ENCODE results near the gene UGT1A7.

The UGT1A7 gene

DNA sequence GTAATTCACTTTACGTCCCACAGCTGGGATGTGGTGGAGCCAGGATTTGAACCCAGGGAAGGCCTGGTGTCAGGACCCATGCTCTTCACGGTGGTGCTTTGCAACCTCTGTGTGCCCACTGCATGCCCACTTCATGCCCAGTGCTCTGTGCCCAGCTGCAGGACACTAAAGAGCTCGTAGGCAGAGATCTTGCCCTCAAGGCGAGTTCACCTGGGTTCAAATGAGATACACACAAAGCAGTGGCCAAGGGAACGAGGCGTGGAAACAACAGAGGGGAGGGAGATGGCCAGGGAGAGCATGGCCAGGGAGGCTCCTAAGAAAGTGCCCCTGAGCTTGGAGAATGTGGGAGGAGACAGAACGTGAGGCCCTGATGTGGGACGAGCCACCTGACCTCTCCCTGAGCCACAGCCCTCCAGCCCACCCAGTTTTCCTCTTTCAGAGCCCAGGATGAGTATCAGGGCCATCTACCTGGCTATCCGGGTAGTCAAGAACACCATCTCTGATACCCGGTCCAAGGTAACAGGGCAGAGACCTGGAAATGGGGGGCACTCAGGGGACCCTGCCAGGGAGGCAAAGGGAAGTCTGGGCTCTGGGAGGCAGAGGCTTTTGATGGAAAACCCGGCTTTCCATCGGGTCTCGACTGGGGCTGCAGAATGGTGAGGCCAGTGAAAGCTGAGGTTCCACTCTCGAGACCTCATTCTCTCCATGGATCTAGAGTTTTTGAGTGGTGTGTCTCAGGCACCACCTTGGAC is 116.8 kb downstream of the UGT1A7 start:
- no peak for DNase-seq (ENCODE audit: low read depth in 3 of 3)

- DNase-seq (ENCODE audit: low read depth in 3 of 3), result no peak
Observed at GRCh38 chr2:233799087-233799665, 117.5 kb downstream of the UGT1A7 start.

DNA sequence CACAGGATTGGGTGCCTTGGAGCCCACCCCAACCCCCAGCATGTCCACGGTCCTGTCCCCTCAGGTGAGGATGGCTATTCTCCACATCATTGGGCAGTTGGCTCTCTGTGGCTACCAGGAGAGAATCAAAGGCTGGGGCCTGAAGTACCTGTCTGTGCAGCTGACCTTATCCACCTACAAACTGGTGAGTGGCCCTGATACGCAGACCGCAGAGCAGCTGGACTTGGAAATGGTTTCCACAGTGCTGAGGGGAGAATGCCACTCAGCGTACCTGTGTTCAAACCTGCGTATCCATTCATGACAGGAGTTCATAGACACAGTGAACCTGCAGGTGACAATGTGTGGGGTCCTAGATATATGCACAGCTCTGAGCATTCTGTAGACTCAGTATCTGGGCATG is 118.0 kb downstream of the UGT1A7 start:
- no peak for DNase-seq (ENCODE audit: low read depth in 3 of 3)

DNA sequence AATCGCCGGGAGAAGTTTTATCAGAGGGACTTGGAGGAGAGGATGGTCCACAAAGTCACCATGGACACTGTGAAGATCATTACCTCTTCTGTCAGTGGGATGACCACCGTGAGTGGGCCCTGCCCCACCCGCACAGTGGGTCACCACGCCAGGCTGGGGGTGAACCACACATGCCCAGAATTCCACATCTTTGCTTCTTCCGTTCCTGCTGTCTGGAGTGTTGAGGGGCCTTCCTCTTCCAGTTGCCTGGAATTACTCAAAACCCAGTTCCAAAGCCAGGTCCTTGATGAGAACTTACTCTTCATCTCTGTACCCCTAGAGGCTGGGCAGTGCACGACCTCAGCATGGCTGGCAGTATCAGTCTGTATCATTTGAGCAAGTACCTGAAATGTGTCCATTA is 118.5 kb downstream of the UGT1A7 start:
- no peak for DNase-seq (ENCODE audit: low read depth in 3 of 3)

DNA sequence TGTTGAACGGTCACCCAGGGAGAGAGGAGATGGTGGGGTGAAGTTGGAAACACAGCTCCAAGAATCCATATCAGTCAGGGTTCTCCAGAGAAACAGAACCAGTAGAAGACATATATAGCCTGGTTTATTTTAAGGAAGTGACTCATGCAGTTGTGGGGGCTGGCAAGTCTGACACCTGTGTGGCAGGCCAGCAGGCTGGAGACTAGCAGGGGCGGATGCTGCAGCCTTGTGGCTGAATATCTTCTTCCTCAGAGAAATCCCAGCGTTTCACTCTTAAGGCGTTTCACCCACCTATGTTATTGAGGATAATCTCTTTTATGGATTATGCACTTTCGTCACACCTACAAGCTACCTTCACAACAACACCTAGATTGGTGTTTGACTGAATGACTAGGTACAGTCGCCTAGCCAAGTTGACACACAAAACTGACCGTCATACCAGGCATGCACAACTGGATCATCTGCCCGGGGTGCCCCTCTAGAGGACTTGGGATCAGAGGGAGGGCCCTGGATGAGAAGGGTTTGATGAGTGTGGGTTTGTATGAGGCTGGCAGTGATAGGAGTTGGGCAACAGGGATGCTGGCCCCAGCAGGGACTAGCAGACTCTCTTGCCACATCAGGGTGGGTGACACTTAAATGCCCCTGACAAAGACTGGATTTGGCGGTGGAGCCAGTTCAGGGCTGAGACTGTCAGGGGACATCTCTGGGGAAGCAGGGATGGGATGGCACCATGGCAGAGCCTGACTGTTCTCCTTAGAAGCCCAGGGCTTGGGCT is 119.8 kb downstream of the UGT1A7 start:
- DNase-seq (ENCODE audit: low read depth in 3 of 3), result no peak

DNA sequence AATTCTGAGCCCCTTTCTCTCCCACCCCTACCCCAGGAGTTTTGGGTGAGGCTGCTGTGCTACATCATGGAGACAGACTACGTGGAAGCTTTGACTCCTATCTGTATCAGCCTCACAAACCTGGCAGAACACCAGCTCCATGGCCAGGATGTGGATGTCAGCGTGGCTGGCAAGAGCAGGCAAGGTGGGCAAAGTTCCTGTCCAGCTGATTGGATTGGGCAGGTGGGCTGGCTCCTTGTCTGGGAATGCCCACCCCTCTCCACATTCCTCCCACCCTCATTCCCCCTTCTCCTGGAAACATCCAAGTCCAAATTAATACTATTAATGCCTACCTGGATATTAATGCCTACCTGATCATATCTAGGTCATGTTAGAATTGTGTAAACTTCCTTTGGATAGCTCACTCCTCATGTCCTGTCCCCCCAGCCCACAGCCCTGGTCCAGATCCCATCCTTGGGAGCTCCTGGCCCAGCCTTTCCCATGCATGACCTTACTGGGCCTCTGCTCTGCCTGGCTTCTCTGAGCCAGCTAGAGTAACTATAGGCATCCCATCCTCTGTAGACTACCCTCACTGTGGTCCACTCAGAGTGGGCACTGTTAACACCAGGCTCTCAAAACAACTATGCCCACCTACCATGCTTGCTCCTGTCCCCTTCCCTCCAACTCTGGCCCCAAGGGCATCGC is 120.6 kb downstream of the UGT1A7 start:
- no peak for DNase-seq (ENCODE audit: low read depth in 3 of 3)

- DNase-seq (ENCODE audit: low read depth in 3 of 3), result no peak
Observed at GRCh38 chr2:233803292-233803911, 121.7 kb downstream of the UGT1A7 start.

GRCh38 chr2:233803994-233804393 is 122.3 kb downstream of the UGT1A7 start:
- no peak for DNase-seq (ENCODE audit: low read depth in 3 of 3)

- no peak for DNase-seq (ENCODE audit: low read depth in 3 of 3)
Observed at GRCh38 chr2:233807215-233807865, 125.6 kb downstream of the UGT1A7 start.

- no peak for DNase-seq (ENCODE audit: low read depth in 3 of 3)
Observed at GRCh38 chr2:233807966-233808935, 126.5 kb downstream of the UGT1A7 start.

DNA sequence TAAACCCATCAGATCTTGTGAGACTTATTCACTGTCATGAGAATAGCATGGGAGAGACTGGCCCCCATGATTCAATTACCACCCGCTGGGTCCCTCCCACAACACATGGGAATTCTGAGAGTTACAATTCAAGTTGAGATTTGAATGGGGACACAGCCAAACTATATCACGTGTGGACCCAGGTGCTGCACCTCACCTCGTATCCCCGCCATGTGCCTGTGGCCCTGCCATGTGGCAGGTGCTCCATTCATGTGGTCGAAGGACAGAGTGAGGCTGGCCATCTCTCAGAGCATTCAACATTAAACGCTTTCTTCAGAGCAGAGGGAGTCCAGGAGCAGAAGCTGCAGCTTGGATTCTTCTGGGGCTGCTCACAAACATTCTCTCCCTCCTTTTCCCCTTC is 128.7 kb downstream of the UGT1A7 start:
- DNase-seq (ENCODE audit: low read depth in 3 of 3), result no peak

GRCh38 chr2:233811087-233811486 is 129.4 kb downstream of the UGT1A7 start:
- DNase-seq (ENCODE audit: low read depth in 3 of 3), result no peak

GRCh38 chr2:233811732-233812131 is 130.0 kb downstream of the UGT1A7 start:
- no peak for DNase-seq (ENCODE audit: low read depth in 3 of 3)

GRCh38 chr2:233813236-233814055 is 131.7 kb downstream of the UGT1A7 start:
- no peak for DNase-seq (ENCODE audit: low read depth in 3 of 3)

- DNase-seq (ENCODE audit: low read depth in 3 of 3), result no peak
Observed at GRCh38 chr2:233814056-233814835, 132.5 kb downstream of the UGT1A7 start.

DNA sequence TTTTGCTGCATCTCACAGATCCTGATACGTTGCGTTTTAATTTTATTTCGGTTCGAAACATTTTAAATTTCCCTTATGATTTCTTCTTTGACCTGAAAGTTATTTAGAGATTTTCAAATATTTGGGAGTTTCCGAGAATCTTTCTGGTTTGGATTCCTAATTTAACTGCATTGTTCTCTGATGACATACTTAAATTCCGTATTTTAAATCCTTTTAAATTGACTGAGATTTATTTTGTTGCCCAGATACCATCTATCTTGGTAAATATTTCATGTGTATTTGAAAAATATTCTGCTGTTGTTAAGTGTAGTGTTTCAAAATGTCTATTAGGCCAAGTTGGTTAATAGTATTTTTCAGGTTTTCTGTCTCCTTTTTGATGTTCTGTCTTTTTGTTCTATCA is 134.2 kb downstream of the UGT1A7 start:
- no peak for DNase-seq (ENCODE audit: low read depth in 3 of 3)

DNA sequence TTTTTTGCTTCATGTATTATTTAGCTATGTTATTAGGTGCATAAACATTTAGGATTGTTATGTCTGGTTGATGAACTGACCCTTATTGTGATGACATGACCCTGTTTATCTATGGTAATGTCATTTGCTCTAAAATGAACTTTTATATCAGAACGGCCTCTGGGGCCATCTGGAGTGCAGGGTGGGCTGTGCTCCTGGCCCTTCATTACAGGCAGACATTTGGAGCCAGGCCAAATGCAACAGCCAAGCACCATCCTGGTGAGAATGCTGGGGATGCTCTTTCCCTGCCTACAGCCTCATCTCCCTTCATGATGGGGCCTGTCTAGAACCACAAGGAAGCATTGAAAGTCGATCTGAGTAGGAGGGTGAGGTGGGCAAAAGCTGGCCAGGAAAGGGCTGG is 134.6 kb downstream of the UGT1A7 start:
- no peak for DNase-seq (ENCODE audit: low read depth in 3 of 3)

DNA sequence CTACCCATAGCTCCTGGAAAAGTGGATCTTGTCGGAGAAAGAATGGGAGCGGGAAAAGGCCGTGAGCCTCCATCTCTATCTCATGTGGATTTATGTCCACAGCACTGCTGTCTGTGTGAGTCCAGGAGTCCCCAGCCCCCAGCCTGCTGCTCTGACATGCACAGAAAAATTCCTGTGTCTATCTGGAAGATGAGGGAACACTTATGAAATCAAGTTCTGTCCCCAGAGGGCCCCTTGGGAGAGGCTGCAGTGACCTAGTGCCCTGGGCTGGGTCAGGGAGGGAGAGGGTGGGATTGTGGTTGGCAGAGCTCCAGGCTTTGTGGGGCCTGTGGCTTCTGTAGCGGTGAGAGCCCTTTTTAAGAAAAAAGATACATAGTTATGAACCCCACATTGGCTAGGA is 135.1 kb downstream of the UGT1A7 start:
- no peak for DNase-seq (ENCODE audit: low read depth in 3 of 3)
